Stomach smooth muscle (tissue), 2 donors: ENCODE results near the gene ARL8A.
"Not testable (repeated sequence)": the region's sequence is repeated elsewhere in the genome, so short reads cannot be mapped to it uniquely, and the experiment has no call there.

Experiments
- H3K27ac ChIP-seq: one replicate; pipeline ENCODE4 v1.7.0; 2013; ENCODE audit warnings: mild to moderate bottlenecking, low read length, inconsistent platforms
- H3K27me3 ChIP-seq, 2 donors: one replicate each; pipeline ENCODE4 v1.7.0; 2013; ENCODE audit warnings: low read length in 2 of 2; ENCODE audit not compliant: insufficient read depth in 2 of 2, control insufficient read depth in 1 of 2
- H3K36me3 ChIP-seq, 2 donors: one replicate each; pipeline ENCODE4 v1.7.0; 2013; ENCODE audit warnings: low read length in 2 of 2; ENCODE audit not compliant: control insufficient read depth in 2 of 2, insufficient read depth in 2 of 2
- H3K4me1 ChIP-seq: one replicate; pipeline ENCODE4 v1.7.0; 2013; ENCODE audit warnings: low read length; ENCODE audit not compliant: control insufficient read depth, insufficient read depth
- H3K4me3 ChIP-seq, 2 donors: one replicate each; pipeline ENCODE4 v1.7.0; 2013; ENCODE audit warnings: low read length in 2 of 2
- H3K9ac ChIP-seq, 2 donors: one replicate each; pipeline ENCODE4 v1.7.0; 2013; ENCODE audit warnings: low read length in 2 of 2, mild to moderate bottlenecking in 1 of 2
- H3K9me3 ChIP-seq, 2 donors: one replicate each; pipeline ENCODE4 v1.7.0; 2013; ENCODE audit warnings: low read length in 2 of 2; ENCODE audit not compliant: control insufficient read depth in 2 of 2
- donor health status: healthy.
- donor health status: Pancreatic carcinoma.

ARL8A gene

GRCh38 chr1:202186327-202186726 lies 41.8 kb upstream of the ARL8A start:
- H3K4me3 ChIP-seq, result no peak overlapping the region
- no peak overlapping the region for H3K9ac ChIP-seq
- H3K36me3 ChIP-seq, result no peaks in the 10 kb centered on the region
- H3K9me3 ChIP-seq, result no peaks in the 10 kb centered on the region
- peaks cover 2% of the 10 kb centered on the region for H3K4me1 ChIP-seq
- H3K27me3 ChIP-seq, result peaks cover 5 to 13% of the 10 kb centered on the region in 2 donors
- no peak overlapping the region for H3K27ac ChIP-seq

GRCh38 chr1:202184750-202185460 lies 40.4 kb upstream of the ARL8A start:
- Histone ChIP-seq H3K4me1 (peaks cover 2% of the 10 kb centered on the region), H3K27me3 (peaks cover 5 to 14% of the 10 kb centered on the region in 2 donors), H3K27ac (no peak overlapping the region), H3K9ac (no peak overlapping the region), H3K4me3 (no peak overlapping the region), H3K36me3 (no peaks in the 10 kb centered on the region), H3K9me3 (no peaks in the 10 kb centered on the region)

DNA sequence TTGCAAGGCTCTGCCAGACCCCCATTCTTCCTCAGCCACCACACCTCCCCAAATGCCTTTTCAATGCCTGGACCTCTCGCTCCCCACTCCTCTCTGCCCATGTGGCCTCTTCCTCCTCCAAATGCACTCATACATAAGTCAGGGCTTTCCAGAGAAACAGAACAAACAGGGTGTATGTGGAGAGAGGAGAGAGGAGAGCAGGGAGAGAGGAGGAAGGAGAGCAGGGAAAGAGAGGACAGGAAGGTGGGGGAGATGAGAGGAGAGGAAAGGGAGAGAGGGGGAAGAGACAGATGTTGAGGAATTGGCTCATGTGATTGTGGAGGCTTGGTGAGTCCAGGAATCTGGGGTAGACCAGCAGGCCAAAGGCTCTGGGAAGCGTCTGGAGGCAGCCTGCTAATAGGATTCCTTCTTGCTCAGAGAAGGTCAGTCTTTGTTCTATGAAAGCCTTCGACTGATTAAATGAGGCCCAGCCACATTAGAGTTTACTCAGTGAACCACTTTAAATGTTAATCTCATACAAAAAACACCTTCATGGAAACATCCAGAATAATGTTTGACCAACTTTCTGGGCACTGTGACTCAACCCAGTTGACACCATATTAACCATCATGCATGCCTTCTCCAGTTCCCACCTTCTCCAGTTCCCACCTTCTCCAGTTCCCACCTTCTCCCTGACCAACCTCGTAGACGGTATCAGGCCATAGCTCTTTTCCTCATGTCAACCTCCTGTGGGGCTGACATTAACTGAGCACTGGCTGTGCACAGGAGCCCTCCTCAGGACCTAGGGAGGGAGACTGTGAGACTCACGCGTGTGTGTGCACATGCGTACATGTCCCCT lies 37.7 kb upstream of the ARL8A start:
- H3K9me3 ChIP-seq, result no peaks in the 10 kb centered on the region

GRCh38 chr1:202181586-202181985 lies 37.0 kb upstream of the ARL8A start:
- no peak overlapping the region for H3K4me3 ChIP-seq
- H3K4me1 ChIP-seq, result peaks cover 2% of the 10 kb centered on the region
- peaks cover 5 to 15% of the 10 kb centered on the region in 2 donors for H3K27me3 ChIP-seq
- no peak overlapping the region for H3K27ac ChIP-seq
- no peak overlapping the region for H3K9ac ChIP-seq
- H3K36me3 ChIP-seq, result no peaks in the 10 kb centered on the region
- H3K9me3 ChIP-seq, result no peaks in the 10 kb centered on the region

More for the DNA sequence above, 37.7 kb upstream of the ARL8A start:
- H3K27ac ChIP-seq, result no peak overlapping the region
- H3K9ac ChIP-seq, result no peak overlapping the region
- no peak overlapping the region for H3K4me3 ChIP-seq
- no peaks in the 10 kb centered on the region for H3K36me3 ChIP-seq
- H3K4me1 ChIP-seq, result peaks cover 2% of the 10 kb centered on the region
- peaks cover 5 to 15% of the 10 kb centered on the region in 2 donors for H3K27me3 ChIP-seq

- not testable (repeated sequence) for H3K4me3 ChIP-seq, H3K27ac ChIP-seq, H3K9ac ChIP-seq, H3K4me1 ChIP-seq, H3K9me3 ChIP-seq, H3K36me3 ChIP-seq
- H3K27me3 ChIP-seq, result peaks cover 5 to 15% of the 10 kb centered on the region in 2 donors
Measured at GRCh38 chr1:202180751-202181139, 36.2 kb upstream of the ARL8A start.

DNA sequence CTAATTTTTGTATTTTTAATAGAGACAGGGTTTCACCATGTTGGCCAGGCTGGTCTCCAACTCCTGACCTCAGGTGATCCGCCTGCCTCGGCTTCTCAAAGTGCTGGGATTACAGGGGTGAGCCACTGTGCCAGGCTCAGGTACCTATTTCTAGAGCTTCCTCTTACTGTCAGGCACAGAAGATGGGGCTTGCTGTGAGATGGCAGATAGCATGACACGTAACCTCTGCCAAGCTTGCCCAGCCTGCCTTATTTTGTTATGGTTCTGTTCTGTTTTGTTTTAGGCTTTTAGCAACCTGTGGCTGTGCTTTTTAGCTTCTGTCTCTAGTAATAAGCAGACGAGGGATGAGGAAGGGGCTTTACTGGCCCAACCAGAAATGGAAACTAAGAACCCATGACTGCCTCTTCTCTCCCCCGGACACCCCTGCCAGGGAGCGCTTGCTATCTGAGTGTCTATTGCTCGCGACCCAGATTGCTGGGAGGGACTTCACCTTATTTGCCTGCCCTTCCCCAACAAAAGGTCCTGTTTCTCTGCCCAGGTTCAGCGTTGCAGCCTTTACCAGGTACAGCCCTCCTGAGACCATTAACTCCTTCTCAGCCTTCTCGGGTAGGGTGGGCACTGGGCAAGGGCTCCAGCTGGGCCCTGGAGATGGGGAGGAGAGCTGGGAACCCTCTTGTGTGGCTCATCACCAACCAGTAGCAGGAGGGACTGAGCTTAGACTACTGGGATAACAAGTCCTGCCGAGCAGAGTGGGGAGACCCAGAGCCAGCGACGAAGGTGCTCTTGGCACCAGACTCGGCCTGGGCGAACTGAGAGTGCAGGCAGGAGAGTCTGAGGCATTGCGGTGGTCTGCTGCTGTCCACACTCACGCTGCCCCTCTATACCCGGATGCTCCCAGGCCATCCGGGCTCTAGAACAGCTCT lies 35.6 kb upstream of the ARL8A start:
- Histone ChIP-seq H3K36me3 (no peaks in the 10 kb centered on the region), H3K9me3 (no peaks in the 10 kb centered on the region), H3K4me3 (no peak overlapping the region), H3K4me1 (peaks cover 2% of the 10 kb centered on the region), H3K9ac (no peak overlapping the region), H3K27ac (no peak overlapping the region), H3K27me3 (peaks cover 5 to 13% of the 10 kb centered on the region in 2 donors)

DNA sequence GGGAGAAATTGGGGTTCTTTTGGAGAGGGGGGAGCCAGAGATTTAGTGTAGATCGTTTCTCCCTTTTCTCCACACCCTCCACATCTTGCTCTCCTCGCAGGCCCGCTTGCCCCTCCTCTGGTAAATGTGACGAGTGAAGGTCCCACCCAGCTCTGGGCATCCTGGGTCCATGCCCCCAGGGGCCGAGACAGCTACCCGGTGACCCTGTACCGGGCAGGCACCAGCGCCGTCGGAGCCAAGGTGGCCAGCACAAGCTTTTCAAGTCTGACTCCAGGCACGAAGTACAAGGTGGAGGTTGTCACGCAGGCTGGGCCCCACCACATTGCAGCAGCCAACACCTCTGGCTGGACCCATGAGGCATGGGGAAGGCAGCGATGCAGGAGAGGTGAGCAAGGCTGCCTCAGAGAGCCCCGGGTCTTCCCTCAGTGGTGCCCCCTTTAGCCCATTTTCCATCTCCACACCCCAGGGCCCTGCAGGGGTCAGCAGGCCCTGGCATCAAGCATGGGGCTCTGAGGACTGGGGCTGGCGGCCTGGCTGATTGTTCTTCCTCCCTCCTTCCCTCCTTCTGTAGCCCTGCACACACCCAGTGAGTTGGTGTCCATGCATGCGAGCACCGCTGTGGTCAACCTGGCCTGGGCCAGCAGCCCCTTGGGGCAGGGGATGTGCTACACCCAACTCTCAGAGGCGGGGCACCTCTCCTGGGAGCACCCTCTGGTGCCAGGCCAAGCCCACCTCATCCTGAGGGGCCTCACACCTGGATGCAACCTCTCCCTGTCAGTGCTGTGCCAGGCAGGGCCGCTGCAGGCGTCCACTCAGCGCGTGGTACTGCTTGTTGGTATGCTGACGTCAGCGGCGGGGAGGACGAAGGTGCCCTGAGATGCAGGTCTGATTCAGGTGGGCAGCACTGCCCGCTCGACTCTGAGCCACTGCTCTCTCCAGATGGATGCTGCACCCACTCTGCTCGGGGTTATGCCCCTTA lies 32.7 kb upstream of the ARL8A start:
- Histone ChIP-seq H3K36me3 (no peaks in the 10 kb centered on the region), H3K27me3 (peaks cover 0 to 5% of the 10 kb centered on the region in 2 donors), H3K9me3 (no peaks in the 10 kb centered on the region), H3K9ac (no peak overlapping the region), H3K4me1 (no peaks in the 10 kb centered on the region), H3K27ac (no peak overlapping the region), H3K4me3 (no peak overlapping the region)

- H3K36me3 ChIP-seq, result no peaks in the 10 kb centered on the region
- H3K27me3 ChIP-seq, result no peaks in the 10 kb centered on the region
- H3K4me3 ChIP-seq, result no peak overlapping the region
- H3K27ac ChIP-seq, result no peak overlapping the region
- no peak overlapping the region for H3K9ac ChIP-seq
- H3K9me3 ChIP-seq, result no peaks in the 10 kb centered on the region
- H3K4me1 ChIP-seq, result no peaks in the 10 kb centered on the region
Measured at GRCh38 chr1:202173993-202174392, 29.5 kb upstream of the ARL8A start.

DNA sequence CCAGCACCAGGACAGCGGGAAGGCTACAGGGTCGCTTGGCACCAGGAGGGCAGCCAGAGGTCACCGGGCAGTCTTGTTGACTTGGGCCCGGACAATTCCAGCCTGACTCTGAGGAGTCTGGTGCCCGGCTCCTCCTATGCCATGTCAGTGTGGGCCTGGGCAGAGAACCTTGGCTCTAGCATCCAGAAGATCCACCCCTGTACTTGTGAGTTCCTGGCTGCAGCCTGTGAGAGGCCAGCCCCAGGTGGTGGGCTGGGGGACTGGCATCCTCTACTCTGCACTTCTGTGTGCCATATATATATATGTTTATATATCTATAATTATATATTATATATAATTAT lies 27.4 kb upstream of the ARL8A start:
- Histone ChIP-seq H3K27me3 (no peaks in the 10 kb centered on the region), H3K9me3 (no peaks in the 10 kb centered on the region), H3K4me1 (peaks cover 3% of the 10 kb centered on the region), H3K4me3 (no peak overlapping the region), H3K27ac (no peak overlapping the region), H3K9ac (no peak overlapping the region), H3K36me3 (no peaks in the 10 kb centered on the region)
